ENCODE data around the gene BACH2.
"Not testable (repeated sequence)": the region's sequence is repeated elsewhere in the genome, so short reads cannot be mapped to it uniquely, and the experiment has no call there.

Gene BACH2

GRCh38 chr6:90233213-90233612 lies 63.4 kb downstream of the BACH2 start:
- no peak for DNase-seq

DNA sequence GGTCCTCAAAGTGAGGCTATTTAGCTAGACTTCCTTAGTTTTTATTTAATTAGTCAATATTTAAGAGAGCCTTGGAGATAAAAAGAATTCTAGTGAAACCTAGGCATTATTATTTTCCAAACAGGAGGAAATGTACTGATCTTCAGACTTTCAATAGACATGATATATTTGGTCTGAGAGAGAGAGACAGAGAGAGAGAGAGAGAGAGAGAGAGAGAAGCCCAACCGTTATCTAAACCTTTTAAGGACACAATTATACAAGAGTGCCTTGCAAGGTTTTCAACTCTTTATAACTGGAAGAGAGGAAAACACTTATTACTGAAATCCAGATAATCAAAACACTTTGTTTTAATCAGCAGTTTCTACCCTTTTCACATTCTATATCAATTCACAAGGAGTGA lies 64.8 kb downstream of the BACH2 start:
- DNase-seq: no peak

DNA sequence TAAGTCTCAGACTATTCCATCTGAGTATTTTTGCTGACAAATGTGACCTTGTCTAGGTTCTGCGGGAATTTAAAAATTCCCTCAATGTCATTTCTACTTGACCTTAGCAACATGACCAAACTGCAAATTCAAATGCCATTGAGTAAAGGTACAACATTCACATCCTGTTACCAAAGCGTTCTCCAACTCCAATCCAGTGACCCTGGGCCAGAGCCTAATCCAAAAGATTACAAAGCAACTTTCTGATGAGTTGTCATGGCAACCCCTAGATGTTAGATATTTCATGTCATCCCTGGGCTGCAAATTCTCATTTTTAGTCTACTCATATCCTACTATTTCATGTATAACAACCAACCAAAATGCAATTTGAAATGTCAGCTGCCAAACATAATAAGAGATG lies 65.3 kb downstream of the BACH2 start:
- DNase-seq: no peak

DNA sequence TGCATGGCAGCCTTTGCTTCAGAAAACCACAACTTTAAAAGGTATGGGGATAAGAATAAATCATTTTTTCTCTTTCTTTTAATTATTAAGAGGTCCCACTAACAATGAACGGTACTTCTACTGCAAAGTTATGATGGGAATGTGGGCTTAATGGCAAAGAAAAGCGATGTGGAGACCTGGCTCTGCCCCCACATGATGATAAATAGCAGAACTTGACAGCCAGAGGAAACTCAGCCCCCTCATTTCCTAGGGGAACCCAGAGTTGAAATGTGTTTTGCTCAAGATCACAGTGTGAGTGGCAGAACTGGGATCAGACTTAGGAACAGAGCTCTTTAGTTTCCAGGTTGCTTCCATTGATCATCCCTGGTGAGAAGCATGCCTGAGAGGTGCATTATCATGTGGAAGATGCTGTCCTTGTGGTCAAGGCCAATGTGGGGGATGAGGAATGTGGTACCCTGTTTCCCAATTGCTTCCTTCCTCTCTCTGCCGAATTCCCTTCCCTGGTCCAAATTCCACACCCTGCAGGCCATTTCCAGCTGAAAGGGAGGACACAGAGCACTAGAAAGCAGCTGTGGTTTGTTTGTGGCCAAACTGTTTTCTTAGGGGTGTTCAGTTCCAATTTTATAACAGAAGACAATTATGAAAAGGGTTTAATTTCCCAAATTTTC lies 66.0 kb downstream of the BACH2 start:
- DNase-seq: peak; percentile 68

DNA sequence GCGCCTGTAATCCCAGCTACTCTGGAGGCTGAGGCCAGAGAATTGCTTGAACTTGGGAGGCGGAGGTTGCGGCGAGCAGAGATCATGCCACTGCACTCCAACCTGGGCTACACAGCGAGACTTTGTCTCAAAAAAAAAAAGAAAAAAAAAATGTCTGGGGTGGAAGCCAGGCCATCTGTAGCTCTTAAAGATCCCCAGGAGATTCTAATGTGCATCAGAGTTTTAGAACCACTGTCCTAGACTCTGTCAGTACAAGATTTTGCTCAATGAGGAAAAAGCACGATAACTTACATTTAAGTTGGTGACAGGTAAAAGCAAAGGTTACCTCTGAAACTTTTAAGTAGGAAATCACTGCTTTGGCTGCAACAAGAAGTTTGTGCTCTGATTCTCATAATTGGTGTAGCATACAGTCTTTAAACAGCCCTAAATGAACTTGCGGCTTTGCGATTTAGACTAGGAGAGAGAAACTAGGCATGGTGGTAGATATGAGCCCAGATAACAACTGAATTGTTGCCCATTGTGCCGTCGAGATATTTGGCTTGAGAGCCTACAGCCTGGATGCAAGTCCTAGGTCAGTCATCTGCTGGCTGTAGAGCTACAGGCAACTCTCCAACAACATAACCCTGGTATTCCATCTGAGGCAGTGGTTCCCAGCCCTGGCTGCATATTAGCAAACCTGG lies 67.2 kb downstream of the BACH2 start:
- DNase-seq: no peak

GRCh38 chr6:90227673-90228072 lies 69.0 kb downstream of the BACH2 start:
- DNase-seq: no peak

DNA sequence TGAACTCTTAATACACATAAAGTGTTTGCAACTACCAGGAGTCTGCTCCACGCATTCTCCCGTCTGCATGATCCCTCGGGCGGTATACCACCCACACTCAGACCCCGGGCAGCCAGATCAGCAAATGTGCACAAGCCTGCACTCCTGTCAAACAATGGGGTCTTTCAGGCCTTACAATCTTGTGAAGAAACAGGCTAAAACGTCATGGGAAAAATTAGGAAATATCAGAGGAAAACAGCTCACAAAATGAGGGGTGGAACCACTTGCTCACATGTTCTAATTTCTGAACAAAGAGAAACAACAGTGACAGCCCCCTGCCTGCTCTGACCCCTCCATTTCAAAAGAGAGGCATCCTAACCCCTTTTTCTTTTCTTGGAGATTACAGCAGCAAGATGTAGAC lies 69.4 kb downstream of the BACH2 start:
- DNase-seq: no peak

DNA sequence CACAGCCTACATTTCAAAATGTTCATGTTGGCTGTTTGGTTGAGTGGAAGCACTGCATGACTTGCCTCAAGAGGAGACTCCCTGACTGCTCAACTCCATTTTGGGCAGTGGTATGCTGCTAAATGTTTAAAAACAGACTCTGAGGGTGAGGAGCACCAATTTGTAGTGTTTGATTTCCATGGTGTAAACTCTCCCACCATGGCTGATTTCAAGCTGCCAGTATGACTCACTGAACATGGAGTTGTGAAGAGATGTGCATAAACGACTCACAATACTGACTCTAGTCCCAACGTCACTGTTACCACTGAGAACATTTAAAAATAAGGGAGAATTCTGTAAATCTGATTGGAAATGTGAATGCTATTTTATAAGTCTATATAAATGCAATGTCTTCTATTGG lies 70.4 kb downstream of the BACH2 start:
- peak; percentile 68 for DNase-seq

- DNase-seq: peak; percentile 51
These were observed 72.4 kb downstream of the BACH2 start for GRCh38 chr6:90224196-90224595.

DNA sequence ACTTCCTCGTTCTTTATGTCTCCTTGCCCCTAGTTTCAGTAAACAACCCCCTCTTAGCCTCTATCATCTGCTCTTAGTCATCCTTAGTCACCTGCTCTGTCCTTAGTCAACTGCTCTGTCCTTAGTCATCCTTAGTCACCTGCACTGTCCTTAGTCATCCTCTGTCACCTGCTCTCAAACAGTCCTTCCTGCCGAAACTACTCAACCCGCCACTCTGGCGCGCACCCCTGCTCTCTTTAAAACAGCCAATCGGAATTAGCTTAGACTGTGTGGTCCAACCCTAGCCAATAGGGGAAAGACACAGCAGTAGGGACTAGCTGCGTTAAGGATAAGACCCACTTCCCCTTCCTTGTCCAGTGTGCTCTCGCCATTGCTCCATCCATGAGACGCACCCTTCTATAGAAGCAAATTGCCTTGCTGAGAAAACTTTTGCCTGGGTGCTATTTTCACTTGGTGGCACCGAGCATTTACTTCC lies 73.9 kb downstream of the BACH2 start:
- peak; percentile 48 for DNase-seq

DNA sequence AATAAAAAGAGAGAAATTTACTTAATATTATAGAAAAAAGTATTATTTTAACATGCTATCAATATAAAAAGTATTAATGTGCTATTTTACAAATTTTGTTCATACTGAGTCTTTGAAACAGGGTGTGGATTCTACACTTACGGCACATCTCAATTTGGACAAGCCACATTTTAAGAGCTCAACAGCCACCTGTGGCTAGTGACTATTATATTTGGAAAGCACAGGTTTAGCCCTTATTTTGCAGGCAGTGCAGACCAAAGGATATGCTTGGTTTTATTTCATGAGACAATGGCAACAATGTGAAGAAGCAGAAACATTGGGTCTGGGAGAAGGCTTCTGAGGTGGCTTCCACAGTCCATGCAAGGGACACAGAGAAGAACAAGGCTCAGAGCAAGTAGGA lies 74.6 kb downstream of the BACH2 start:
- no peak for DNase-seq

DNA sequence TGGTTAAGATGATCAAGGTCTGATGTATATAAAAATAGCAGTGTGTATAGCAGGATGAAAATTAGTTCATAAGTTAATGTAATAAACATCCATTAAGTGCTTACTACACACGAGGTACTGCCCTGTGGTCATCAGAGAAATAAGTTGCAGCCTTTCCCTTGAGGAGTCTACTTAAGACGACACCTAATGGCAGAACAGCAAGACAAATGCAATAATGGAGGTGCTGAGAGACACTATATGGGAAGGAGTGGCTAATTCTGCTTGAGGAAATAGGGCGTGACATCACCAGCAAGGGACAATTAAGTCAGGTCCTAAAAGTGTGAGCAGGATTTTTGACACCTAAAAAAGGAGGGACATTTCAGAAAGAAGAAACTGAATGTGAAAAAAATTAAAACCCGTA lies 75.2 kb downstream of the BACH2 start:
- DNase-seq: no peak

- no peak for DNase-seq
These were observed 76.4 kb downstream of the BACH2 start for GRCh38 chr6:90220273-90220672.

DNA sequence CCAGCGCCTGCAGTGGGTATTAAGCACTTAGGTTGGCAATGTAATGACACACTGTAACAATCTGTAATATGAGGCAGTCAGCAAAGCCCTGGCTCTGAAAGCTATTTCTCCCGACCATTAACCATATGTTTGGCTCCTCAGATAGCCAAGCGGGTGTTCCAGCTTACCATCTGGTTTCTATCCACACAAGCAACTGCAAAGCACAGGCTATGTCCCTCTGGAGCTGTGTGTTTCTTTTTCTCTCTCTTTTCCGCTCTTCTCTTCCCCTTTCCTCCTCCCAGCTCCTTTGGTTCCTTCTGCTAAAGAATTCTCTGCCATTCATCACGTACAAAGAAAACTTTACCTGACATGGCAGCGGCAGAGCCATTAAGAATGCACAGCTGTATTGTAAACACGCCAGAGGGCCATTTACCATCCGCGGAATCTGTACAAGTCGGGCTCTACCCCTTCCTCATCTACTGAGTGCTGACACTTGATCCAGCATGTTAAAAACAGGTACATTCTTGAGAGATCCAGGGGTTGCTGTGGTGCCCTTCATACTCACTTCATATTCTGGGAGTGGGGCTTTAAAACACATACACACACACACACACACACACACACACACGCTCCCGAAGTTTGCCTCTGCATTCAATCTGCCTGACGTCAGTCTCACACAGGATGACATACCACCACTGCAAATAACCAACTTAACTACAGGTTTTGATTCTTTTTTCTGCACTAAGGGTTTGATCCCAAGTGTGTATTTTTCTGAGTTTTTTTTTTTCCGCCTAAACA lies 77.2 kb downstream of the BACH2 start:
- DNase-seq: peak; percentile 87

GRCh38 chr6:90218959-90219208 lies 77.8 kb downstream of the BACH2 start:
- no peak for DNase-seq

- peak; percentile 55 for DNase-seq
These were observed 79.0 kb downstream of the BACH2 start for GRCh38 chr6:90217506-90218127.

DNA sequence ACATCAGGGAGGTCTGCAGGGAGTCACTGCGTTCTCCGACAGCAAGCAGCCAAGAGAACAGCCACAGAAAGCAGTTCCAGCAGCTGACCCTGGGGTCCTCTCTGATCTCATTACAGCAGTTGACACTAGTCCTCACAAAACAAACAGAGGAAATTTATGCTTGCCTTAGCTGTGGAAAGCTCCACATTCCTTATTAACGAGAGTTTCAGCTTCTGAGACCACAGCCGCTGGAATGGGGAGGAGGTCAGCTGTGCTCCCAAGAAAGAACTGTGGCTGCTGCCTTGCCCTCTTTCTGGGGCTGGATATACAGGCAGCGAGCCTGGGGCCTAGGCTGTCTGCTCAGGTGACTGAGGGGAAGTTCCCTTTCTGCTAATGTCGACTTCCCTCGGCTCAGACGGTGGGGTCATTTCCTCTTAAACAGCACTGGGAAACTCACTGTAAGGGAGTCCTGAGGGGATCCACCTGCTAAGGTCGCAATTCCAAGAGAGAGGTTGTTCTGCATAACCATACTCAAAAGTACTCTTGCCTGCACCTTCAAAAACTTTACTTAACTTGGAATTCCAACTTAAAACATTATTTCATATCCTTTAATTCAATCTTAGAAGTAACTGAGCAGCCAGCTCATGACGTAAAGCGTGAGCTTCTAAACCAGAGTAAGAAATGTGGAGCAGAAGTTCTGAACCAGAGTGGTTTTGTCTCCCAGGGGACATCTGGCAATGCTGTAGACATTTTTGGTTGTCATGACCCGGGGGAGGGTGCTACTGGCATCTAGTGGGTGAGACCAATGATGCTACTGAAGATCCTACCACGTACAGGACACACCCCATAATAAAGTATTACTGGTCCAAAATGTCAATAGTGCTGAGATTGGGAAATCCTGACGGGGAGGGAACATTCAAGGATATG lies 80.3 kb downstream of the BACH2 start:
- DNase-seq: peak; percentile 75

DNA sequence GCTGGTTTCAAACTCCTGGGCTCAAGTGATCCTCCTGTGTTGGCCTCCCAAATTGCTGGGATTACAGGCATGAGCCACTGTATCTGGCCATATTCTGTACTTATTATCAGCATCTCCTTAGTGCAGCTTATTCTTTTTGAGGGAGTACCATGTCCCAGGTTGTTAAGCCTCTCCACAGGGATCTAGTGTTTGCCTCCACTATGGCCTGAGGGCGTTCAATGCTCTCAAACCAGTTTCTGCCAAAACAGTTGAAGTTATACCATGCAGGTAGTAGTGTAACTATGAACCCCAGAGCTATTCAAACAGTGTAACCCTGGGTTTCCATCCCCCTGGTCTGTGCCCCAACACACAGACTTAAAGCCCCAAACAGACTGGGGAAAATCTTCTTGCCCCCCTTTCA lies 81.7 kb downstream of the BACH2 start:
- DNase-seq: no peak

GRCh38 chr6:90214461-90214860 lies 82.2 kb downstream of the BACH2 start:
- DNase-seq: no peak

DNA sequence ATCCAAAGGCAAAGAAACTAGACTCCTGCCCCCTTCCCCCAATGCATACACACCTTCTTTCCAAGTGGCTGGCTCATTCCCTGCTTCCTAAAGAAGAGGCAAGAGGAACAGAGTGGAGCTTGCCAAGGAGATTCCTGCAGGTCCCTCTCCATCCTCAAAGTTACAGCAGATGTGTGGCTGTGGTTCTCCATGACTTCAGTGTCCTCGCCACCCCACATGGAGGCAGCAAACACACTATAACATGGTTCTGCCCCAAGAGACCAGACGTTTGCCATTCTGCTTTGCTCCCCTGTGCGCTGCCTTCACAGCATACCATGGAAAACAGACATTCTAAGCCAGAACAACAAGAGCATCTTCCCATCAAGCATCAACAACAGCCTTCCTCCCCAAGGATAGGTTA lies 84.4 kb downstream of the BACH2 start:
- no peak for DNase-seq

DNA sequence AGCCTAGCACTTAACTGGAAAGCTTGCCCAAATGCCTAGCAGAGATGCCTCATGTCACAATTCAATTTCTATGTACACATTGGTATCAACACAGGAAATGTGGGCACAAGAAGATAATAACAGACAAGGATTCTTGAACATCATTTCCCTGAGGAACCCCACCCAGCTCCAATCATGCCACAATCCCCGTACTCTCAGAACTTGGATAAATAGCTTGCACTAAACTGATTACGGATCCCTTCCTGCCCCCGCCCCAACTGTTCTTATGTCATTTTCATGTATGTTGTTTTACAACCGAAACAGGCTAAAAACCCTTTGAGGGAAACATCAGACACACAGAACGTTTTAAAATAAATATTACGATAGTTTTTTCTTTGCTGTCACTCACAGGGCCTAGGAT lies 87.1 kb downstream of the BACH2 start:
- DNase-seq: no peak

DNA sequence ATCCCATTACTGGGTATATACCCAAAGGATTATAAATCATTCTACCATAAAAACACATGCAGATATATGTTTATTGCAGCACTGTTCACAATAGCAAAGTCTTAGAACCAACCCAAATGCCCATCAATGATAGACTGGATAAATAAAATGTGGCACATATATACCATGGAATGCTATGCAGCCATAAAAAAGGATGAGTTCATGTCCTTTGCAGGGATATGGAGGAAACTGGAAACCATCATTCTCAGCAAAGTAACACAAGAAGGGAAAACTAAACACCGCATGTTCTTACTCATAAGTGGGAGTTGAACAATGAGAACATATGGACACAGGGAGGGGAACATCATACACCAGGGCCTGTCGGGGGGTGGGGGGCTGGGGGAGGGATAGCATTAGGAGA lies 88.0 kb downstream of the BACH2 start:
- DNase-seq: not testable (repeated sequence)

Measured in fibroblast of skin of right biceps (primary cell).